ENCODE data around the gene ZNF556.

- TF ChIP-seq CTCF (conservative IDR thresholded peaks at IDR 0.05; ENCODE audit: low read length) = no peak
- no peak for TF ChIP-seq EZH2phosphoT487 (IDR thresholded peaks at IDR 0.05; ENCODE audit: borderline replicate concordance, low read depth, low read length)
Observed at GRCh38 chr19:2822846-2823245, 44.3 kb upstream of the ZNF556 start.

Measured in OCI-LY7 (cell line).